GM12878 (cell line): ENCODE measurements around the gene PLCB2. TPM values are rescaled to one million over a fixed set of nuclear protein-coding genes. Genes with fewer than 3 reads are reported as not detected.

Experiments
- ATAC-seq: fragments of 200-7000 bp; cut with Tn5 transposase; 3 replicates; pipeline ENCODE4 v1.9.1; 2020; ENCODE audit warnings: mild to moderate bottlenecking, moderate library complexity
- BruUV-seq: library from RNA; stranded (reverse); fragments of 400-500 nt; replicated peaks from 2 replicates; lab custom pipeline; 2021; lab: Mats Ljungman, UMichigan
- CTCF ChIA-PET: fragments of 300-600 bp; sonication (Branson Sonifier 250); formaldehyde crosslinking; extraction: SDS; loops from one replicate; lab custom pipeline; 2021; ENCODE audit warnings: inconsistent platforms; lab: Yijun Ruan, JAX
- POLR2A ChIA-PET: fragments of 350-600 bp; formaldehyde crosslinking; extraction: SDS; loops from one replicate; lab custom pipeline; 2021; ENCODE audit warnings: inconsistent platforms; lab: Charles Lee
- RAD21 ChIA-PET: fragments of 300-600 bp; sonication (Branson Sonifier 250); formaldehyde crosslinking; loops from one replicate; lab custom pipeline; 2023; ENCODE audit warnings: antibody characterized with exemption; ENCODE audit not compliant: unreplicated experiment; lab: Charles Lee
- SMC1A ChIA-PET: fragments of 300-600 bp; sonication (Branson Sonifier 250); formaldehyde crosslinking; loops from one replicate; lab custom pipeline; 2023; ENCODE audit not compliant: unreplicated experiment, uncharacterized antibody; lab: Charles Lee
- DNase-seq: peaks from one replicate; pipeline ENCODE4 v3.0.0-alpha.2; 2011; ENCODE audit warnings: low read depth, low spot score
- FAIRE-seq: peaks from 3 replicates; lab custom pipeline; 2011; peaks lifted over from hg19 to GRCh38; lab: Jason Lieb, UNC
- H2AFZ ChIP-seq: 2 replicates; pipeline ENCODE4 v1.6.0; 2011; ENCODE audit warnings: low read depth, low read length, control low read depth; ENCODE audit not compliant: control insufficient read depth
- H3K27ac ChIP-seq: 2 replicates; pipeline ENCODE4 v1.5.1; 2011; ENCODE audit warnings: control low read depth; ENCODE audit not compliant: control insufficient read depth, insufficient read depth
- H3K27me3 ChIP-seq, 2 experiments: replicated peaks in 1 of 2; 2 replicates each; pipeline versions ENCODE4 v1.6.0 to v1.6.1; 2011; ENCODE audit warnings: low read length in 1 of 2; ENCODE audit not compliant: control insufficient read depth in 2 of 2, insufficient read depth in 2 of 2
- H3K36me3 ChIP-seq, 2 experiments: 2 replicates each; pipeline ENCODE4 v1.5.1; 2011; ENCODE audit warnings: low read length in 1 of 2; ENCODE audit not compliant: control insufficient read depth in 2 of 2, insufficient read depth in 2 of 2
- H3K4me1 ChIP-seq: 2 replicates; pipeline ENCODE4 v1.6.1; 2011; ENCODE audit warnings: mild to moderate bottlenecking, low read length, moderate library complexity, mixed read lengths; ENCODE audit not compliant: control insufficient read depth, insufficient read depth
- H3K4me2 ChIP-seq: 2 replicates; pipeline ENCODE4 v1.6.0; 2011; ENCODE audit warnings: control low read depth; ENCODE audit not compliant: control insufficient read depth, insufficient read depth
- H3K4me3 ChIP-seq: fragments of 200-600 bp; sonication (generic); 2 replicates; pipeline ENCODE4 v1.5.1; 2016
- H3K79me2 ChIP-seq: 2 replicates; pipeline ENCODE4 v1.6.0; 2011; ENCODE audit warnings: low read length; ENCODE audit not compliant: control insufficient read depth, insufficient read depth
- H3K9ac ChIP-seq: 2 replicates; pipeline ENCODE4 v1.8.0; 2011; ENCODE audit warnings: low read length, control low read depth, mixed read lengths; ENCODE audit not compliant: control insufficient read depth, insufficient read depth
- H3K9me3 ChIP-seq: replicated peaks from 3 replicates; pipeline ENCODE4 v1.5.1; 2011; ENCODE audit warnings: mild to moderate bottlenecking, low read length; ENCODE audit not compliant: control insufficient read depth, insufficient read depth
- H4K20me1 ChIP-seq: 2 replicates; pipeline ENCODE4 v1.6.0; 2011; ENCODE audit not compliant: control insufficient read depth, insufficient read depth
- CBFB ChIP-seq: IDR thresholded peaks from 2 replicates; pipeline ENCODE4 v1.6.1; 2016; ENCODE audit warnings: antibody characterized with exemption, low read depth
- DPF2 ChIP-seq: fragments of 450-650 bp; IDR thresholded peaks from 2 replicates; pipeline ENCODE4 v1.6.1; 2017; ENCODE audit warnings: mild to moderate bottlenecking
- E2F4 ChIP-seq: IDR thresholded peaks from 2 replicates; pipeline ENCODE4 v1.6.1; 2012; ENCODE audit warnings: low read depth, low read length, improper control_type of control experiment
- EGR1 ChIP-seq, 2 experiments: IDR thresholded peaks; 1 replicate in 1 of 2; 2 replicates in 1 of 2; pipeline ENCODE4 v1.6.1; 2011 to 2012; ENCODE audit warnings: low read depth in 2 of 2, low read length in 2 of 2, borderline replicate concordance in 1 of 2, mild to moderate bottlenecking in 1 of 2, moderate library complexity in 1 of 2
- FOS ChIP-seq: IDR thresholded peaks from 3 replicates; pipeline ENCODE4 v1.6.1; 2011; ENCODE audit warnings: borderline replicate concordance; ENCODE audit not compliant: insufficient read length; ENCODE audit errors: extremely low read depth
- HDAC2 ChIP-seq: fragments of 200-600 bp; sonication (generic); IDR thresholded peaks from 2 replicates; pipeline ENCODE4 v1.6.1; 2017
- IRF4 ChIP-seq: IDR thresholded peaks from 2 replicates; pipeline ENCODE4 v1.6.1; 2011; ENCODE audit warnings: low read depth, low read length
- POLR2AphosphoS2 ChIP-seq: IDR thresholded peaks from 2 replicates; pipeline ENCODE4 v1.6.1; 2011; ENCODE audit warnings: low read depth, mild to moderate bottlenecking, low read length, improper control_type of control experiment, moderate library complexity
- USF1 ChIP-seq: IDR thresholded peaks from 2 replicates; pipeline ENCODE4 v1.6.1; 2011; ENCODE audit warnings: borderline replicate concordance, low read depth, mild to moderate bottlenecking, moderate library complexity, mixed read lengths, low read length; ENCODE audit not compliant: insufficient read depth; ENCODE audit errors: extremely low read length
- ZNF217 ChIP-seq: fragments of 450-650 bp; IDR thresholded peaks from 2 replicates; pipeline ENCODE4 v1.6.1; 2017; ENCODE audit warnings: antibody characterized with exemption, mild to moderate bottlenecking
- ZNF274 ChIP-seq: IDR thresholded peaks from one replicate; pipeline ENCODE4 v1.8.0; 2011; ENCODE audit not compliant: insufficient read length, insufficient read depth
- WGBS: methylation state at CpG from one replicate; pipeline ENCODE4 v1.1.6; 2016; ENCODE audit warnings: low lambda C conversion rate; ENCODE audit not compliant: insufficient replicate concordance, insufficient coverage; ENCODE audit errors: missing lambda C conversion rate; 5-methylcytosine and 5-hydroxymethylcytosine counted together
- in situ Hi-C: fragments of 300-500 bp; cut with MboI; formaldehyde crosslinking; loops from 9 replicates; pipeline ENCODE4 v1.14.3; 2018; ENCODE audit warnings: mixed read lengths
- intact Hi-C: fragments of 100-400 bp; cut with micrococcal nuclease; formaldehyde crosslinking; loops from one replicate; pipeline ENCODE4 v1.14.2; 2022; ENCODE audit not compliant: unreplicated experiment
- polyA plus RNA-seq, 11 experiments: library from polyadenylated mRNA; depleted of rRNA in 4 of 11; unstranded in 6 of 11; stranded (reverse) in 5 of 11; fragments of >200 nt; fragmentation: Nextera tagmentation in 4 of 11; fragmentation: Illumina TruSeq in 1 of 11; extraction: Ambion mirVana in 4 of 11; extraction: Trizol in 1 of 11; gene quantifications; 1 replicate in 1 of 11; 2 replicates in 10 of 11; pipeline versions ENCODE4 v1.2.1 to v1.2.3, GENCODE V29; 2011 to 2016; ENCODE audit warnings: inconsistent platforms in 2 of 11, missing spikeins in 2 of 11, low read depth in 1 of 11
- total RNA-seq, 4 experiments: library from RNA; depleted of rRNA in 3 of 4; stranded (reverse); fragments of >200 nt in 3 of 4; fragmentation: Illumina TruSeq in 1 of 4; extraction: Trizol in 1 of 4; gene quantifications; 2 replicates each; pipeline versions ENCODE4 v1.2.1 to v1.2.3, GENCODE V29; 2013 to 2021

Gene PLCB2
- total and polyA plus RNA-seq, 10 of the 15 experiments (the other 5 are each of a cell fraction or from before 2014, with no cell fraction given), result 1.2 to 39.4 (median 10.7) TPM

GRCh38 chr15:40346579-40347558 is 39.1 kb upstream of the PLCB2 start:
- in situ Hi-C loops, result loop anchor here (5.0 kb wide), 1 partner anchor 75 kb away; no protein-coding TSS in a partner anchor
- no TSS peak for BruUV-seq

More at GRCh38 chr15:40346579-40347558, 39.1 kb upstream of the PLCB2 start:
- RAD21 ChIA-PET, result no interaction called here
- H3K9me3 ChIP-seq, result no peaks in the 10 kb centered on the region
- no peak overlapping the region for H3K4me3 ChIP-seq
- H3K36me3 ChIP-seq, result no peaks in the 10 kb centered on the region
- H3K79me2 ChIP-seq, result no peaks in the 10 kb centered on the region
- no peak overlapping the region for H2AFZ ChIP-seq
- DNase-seq, result no peak
- 48% methylated on average over 15 of the region's 15 CpGs for WGBS
- no peak for TF ChIP-seq EGR1 (IDR thresholded peaks at IDR 0.05; ENCODE audit: borderline replicate concordance in 1 of 2, low read depth in 2 of 2, low read length in 2 of 2)
- TF ChIP-seq USF1, result no peak
- no peak for TF ChIP-seq DPF2
- no peak for TF ChIP-seq E2F4
- TF ChIP-seq HDAC2, result no peak
- TF ChIP-seq CBFB, result no peak
- TF ChIP-seq ZNF274, result no peak
- TF ChIP-seq IRF4, result no peak
- TF ChIP-seq FOS, result no peak
- TF ChIP-seq POLR2AphosphoS2, result no peak
- TF ChIP-seq ZNF217, result no peak
- POLR2A ChIA-PET, result no interaction called here
- no peak overlapping the region for H3K27ac ChIP-seq
- FAIRE-seq, result no peak
- ATAC-seq, result no peak
- H4K20me1 ChIP-seq, result no peaks in the 10 kb centered on the region
- SMC1A ChIA-PET, result no interaction called here
- no peak overlapping the region for H3K4me2 ChIP-seq
- CTCF ChIA-PET, result interaction anchor here (0.6 to 2.0 kb wide), 3 partner anchors 10 to 51 kb away, joined by 3 to 6 read pairs (median 3); partner anchors contain the start of gene DISP2
- no peak overlapping the region for H3K9ac ChIP-seq
- no peaks in the 10 kb centered on the region for H3K27me3 ChIP-seq
- intact Hi-C loops, result loop anchor here (10.0 kb wide), 1 partner anchor 158 kb away; no protein-coding TSS in a partner anchor
- no peaks in the 10 kb centered on the region for H3K4me1 ChIP-seq
